ENCODE measurements around the gene FILIP1.

FILIP1 gene

GRCh38 chr6:75306064-75306463, 187.5 kb downstream of the FILIP1 start:
- no peak overlapping the region for H3K4me3 ChIP-seq (ENCODE audit: low read depth, low read length)
- DNase-seq (ENCODE audit: low read depth) = peak; percentile 59
- no peak for TF ChIP-seq CTCF (IDR thresholded peaks at IDR 0.05; ENCODE audit: control insufficient read depth, extremely low read depth, insufficient read depth)

GRCh38 chr6:75305573-75305972, 188.0 kb downstream of the FILIP1 start:
- TF ChIP-seq CTCF (IDR thresholded peaks at IDR 0.05; ENCODE audit: control insufficient read depth, extremely low read depth, insufficient read depth) = no peak
- DNase-seq (ENCODE audit: low read depth) = no peak
- no peak overlapping the region for H3K4me3 ChIP-seq (ENCODE audit: low read depth, low read length)

- TF ChIP-seq CTCF (IDR thresholded peaks at IDR 0.05; ENCODE audit: control insufficient read depth, extremely low read depth, insufficient read depth) = no peak
- no peak for DNase-seq (ENCODE audit: low read depth)
- H3K4me3 ChIP-seq (ENCODE audit: low read depth, low read length) = no peak overlapping the region
Observed at GRCh38 chr6:75302280-75302679, 191.3 kb downstream of the FILIP1 start.

- DNase-seq (ENCODE audit: low read depth) = no peak
- no peak for TF ChIP-seq CTCF (IDR thresholded peaks at IDR 0.05; ENCODE audit: control insufficient read depth, extremely low read depth, insufficient read depth)
- H3K4me3 ChIP-seq (ENCODE audit: low read depth, low read length) = no peak overlapping the region
Observed at GRCh38 chr6:75301537-75301936, 192.1 kb downstream of the FILIP1 start.

- no peak for DNase-seq (ENCODE audit: low read depth)
- TF ChIP-seq CTCF (IDR thresholded peaks at IDR 0.05; ENCODE audit: control insufficient read depth, extremely low read depth, insufficient read depth) = no peak
Observed at GRCh38 chr6:75301088-75301487, 192.5 kb downstream of the FILIP1 start.

GRCh38 chr6:75300531-75300855, 193.1 kb downstream of the FILIP1 start:
- TF ChIP-seq CTCF (IDR thresholded peaks at IDR 0.05; ENCODE audit: control insufficient read depth, extremely low read depth, insufficient read depth) = no peak

More at GRCh38 chr6:75301088-75301487, 192.5 kb downstream of the FILIP1 start:
- H3K4me3 ChIP-seq (ENCODE audit: low read depth, low read length) = no peak overlapping the region

GRCh38 chr6:75299801-75300530, 193.6 kb downstream of the FILIP1 start:
- no peak for DNase-seq (ENCODE audit: low read depth)
- H3K4me3 ChIP-seq (ENCODE audit: low read depth, low read length) = no peak overlapping the region
- TF ChIP-seq CTCF (IDR thresholded peaks at IDR 0.05; ENCODE audit: control insufficient read depth, extremely low read depth, insufficient read depth) = no peak

More at GRCh38 chr6:75300531-75300855, 193.1 kb downstream of the FILIP1 start:
- no peak for DNase-seq (ENCODE audit: low read depth)
- no peak overlapping the region for H3K4me3 ChIP-seq (ENCODE audit: low read depth, low read length)

Data from LNCaP clone FGC (cell line).